PFSK-1 (cell line): ENCODE results near the gene TGM1.

ENCODE experiments used
- FOXP2 ChIP-seq: optimal IDR thresholded peaks from 2 replicates; pipeline ENCODE3; 2011; ENCODE audit warnings: borderline replicate concordance, control low read depth, inconsistent platforms; ENCODE audit not compliant: insufficient read depth; ENCODE audit errors: extremely low read length, extremely low read depth
- POLR2AphosphoS5 ChIP-seq: IDR thresholded peaks from 2 replicates; pipeline ENCODE4 v1.6.1; 2012; ENCODE audit warnings: low read depth, mild to moderate bottlenecking, control low read depth, low read length, moderate library complexity
- SIN3A ChIP-seq: IDR thresholded peaks from 2 replicates; pipeline ENCODE4 v1.6.1; 2012; ENCODE audit warnings: mild to moderate bottlenecking, low read length, moderate library complexity, borderline replicate concordance; ENCODE audit not compliant: insufficient read depth
- TAF1 ChIP-seq: IDR thresholded peaks from 2 replicates; pipeline ENCODE4 v1.6.1; 2012; ENCODE audit warnings: low read length, control low read depth, borderline replicate concordance; ENCODE audit not compliant: insufficient read depth
- TF ChIP-seq, protein P1 (sequence below), 2 experiments: IDR thresholded peaks; 2 replicates each; pipeline versions ENCODE4 v1.6.1 to v1.8.0; 2011 to 2012; ENCODE audit warnings: low read depth in 2 of 2, low read length in 2 of 2, control low read depth in 1 of 2, inconsistent platforms in 1 of 2, mild to moderate bottlenecking in 1 of 2, moderate library complexity in 1 of 2; ENCODE audit not compliant: insufficient read depth in 1 of 2

- TF ChIP-seq, protein P1, sequence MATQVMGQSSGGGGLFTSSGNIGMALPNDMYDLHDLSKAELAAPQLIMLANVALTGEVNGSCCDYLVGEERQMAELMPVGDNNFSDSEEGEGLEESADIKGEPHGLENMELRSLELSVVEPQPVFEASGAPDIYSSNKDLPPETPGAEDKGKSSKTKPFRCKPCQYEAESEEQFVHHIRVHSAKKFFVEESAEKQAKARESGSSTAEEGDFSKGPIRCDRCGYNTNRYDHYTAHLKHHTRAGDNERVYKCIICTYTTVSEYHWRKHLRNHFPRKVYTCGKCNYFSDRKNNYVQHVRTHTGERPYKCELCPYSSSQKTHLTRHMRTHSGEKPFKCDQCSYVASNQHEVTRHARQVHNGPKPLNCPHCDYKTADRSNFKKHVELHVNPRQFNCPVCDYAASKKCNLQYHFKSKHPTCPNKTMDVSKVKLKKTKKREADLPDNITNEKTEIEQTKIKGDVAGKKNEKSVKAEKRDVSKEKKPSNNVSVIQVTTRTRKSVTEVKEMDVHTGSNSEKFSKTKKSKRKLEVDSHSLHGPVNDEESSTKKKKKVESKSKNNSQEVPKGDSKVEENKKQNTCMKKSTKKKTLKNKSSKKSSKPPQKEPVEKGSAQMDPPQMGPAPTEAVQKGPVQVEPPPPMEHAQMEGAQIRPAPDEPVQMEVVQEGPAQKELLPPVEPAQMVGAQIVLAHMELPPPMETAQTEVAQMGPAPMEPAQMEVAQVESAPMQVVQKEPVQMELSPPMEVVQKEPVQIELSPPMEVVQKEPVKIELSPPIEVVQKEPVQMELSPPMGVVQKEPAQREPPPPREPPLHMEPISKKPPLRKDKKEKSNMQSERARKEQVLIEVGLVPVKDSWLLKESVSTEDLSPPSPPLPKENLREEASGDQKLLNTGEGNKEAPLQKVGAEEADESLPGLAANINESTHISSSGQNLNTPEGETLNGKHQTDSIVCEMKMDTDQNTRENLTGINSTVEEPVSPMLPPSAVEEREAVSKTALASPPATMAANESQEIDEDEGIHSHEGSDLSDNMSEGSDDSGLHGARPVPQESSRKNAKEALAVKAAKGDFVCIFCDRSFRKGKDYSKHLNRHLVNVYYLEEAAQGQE (IDR thresholded peaks at IDR 0.05; ENCODE audit: insufficient read depth in 1 of 2, low read depth in 2 of 2, low read length in 2 of 2) = no peak
- TF ChIP-seq POLR2AphosphoS5 (no peak), TAF1 (no peak), FOXP2 (no peak), SIN3A (no peak)
Observed at GRCh38 chr14:24274101-24274543, 11.1 kb upstream of the TGM1 start.
